Measurements from ENCODE around the gene NCOA1.
"Not testable (repeated sequence)": the region's sequence is repeated elsewhere in the genome, so short reads cannot be mapped to it uniquely, and the experiment has no call there.

NCOA1 gene

DNA sequence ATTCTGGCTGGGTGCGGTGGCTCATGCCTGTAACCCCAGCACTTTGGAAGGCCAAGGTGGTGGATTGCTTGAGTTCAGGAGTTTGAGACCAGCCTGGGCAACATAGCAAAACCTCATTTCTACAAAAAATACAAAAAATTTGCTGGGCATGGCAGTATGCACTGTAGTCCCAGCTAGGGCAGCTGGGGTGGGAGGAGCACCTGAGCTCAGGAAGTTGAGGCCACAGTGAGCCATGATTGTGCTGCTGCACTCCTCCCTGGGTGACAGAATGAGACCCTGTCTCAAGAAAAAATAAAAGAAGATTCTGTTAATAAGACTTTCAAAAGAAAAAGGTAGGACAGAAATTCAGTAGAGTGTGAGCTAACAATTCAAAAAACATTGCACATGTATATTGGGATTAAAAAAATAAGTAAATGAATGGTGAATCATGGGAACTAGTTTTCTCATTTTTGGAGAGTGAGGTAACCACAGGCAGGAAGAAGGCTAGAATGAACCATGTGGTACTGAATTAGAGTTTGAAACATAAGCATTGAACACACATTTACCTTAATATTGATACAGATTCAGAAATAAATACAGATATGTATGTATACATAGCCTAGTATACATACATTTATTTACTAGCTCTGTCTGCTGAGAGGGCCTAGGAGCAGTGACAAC is 53.5 kb downstream of the NCOA1 start:
- no peak overlapping the region for H3K4me3 ChIP-seq (replicated peaks; ENCODE audit: low read depth, low read length)

DNA sequence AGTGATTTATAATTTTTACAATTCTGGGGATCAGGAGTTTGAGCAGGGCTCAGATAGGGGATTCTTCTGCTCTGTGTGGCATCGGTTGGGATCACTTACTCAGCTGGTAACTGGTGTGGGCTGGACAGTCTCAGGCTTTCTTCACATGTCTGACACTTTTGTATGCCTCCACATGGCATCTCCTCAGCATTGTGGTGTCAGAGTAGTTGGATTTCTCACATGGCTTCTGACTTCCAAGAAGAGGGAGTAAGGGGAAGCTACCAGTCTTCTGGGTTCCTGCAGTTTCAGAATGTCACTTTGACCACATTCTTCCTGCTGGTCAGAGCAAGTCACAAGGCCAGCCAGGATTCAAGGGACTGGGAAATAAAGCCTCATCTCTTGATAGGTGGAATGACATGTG is 55.6 kb downstream of the NCOA1 start:
- H3K4me3 ChIP-seq (replicated peaks; ENCODE audit: low read depth, low read length): no peak overlapping the region
- TF ChIP-seq, protein P1, sequence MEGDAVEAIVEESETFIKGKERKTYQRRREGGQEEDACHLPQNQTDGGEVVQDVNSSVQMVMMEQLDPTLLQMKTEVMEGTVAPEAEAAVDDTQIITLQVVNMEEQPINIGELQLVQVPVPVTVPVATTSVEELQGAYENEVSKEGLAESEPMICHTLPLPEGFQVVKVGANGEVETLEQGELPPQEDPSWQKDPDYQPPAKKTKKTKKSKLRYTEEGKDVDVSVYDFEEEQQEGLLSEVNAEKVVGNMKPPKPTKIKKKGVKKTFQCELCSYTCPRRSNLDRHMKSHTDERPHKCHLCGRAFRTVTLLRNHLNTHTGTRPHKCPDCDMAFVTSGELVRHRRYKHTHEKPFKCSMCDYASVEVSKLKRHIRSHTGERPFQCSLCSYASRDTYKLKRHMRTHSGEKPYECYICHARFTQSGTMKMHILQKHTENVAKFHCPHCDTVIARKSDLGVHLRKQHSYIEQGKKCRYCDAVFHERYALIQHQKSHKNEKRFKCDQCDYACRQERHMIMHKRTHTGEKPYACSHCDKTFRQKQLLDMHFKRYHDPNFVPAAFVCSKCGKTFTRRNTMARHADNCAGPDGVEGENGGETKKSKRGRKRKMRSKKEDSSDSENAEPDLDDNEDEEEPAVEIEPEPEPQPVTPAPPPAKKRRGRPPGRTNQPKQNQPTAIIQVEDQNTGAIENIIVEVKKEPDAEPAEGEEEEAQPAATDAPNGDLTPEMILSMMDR (IDR thresholded peaks at IDR 0.05; ENCODE audit: low read length, missing control alignments): no peak
- DNase-seq (ENCODE audit: low read depth): no peak

More for the DNA sequence above, 53.5 kb downstream of the NCOA1 start:
- TF ChIP-seq, protein P1 (IDR thresholded peaks at IDR 0.05; ENCODE audit: low read length, missing control alignments): no peak
- DNase-seq (ENCODE audit: low read depth): no peak

DNA sequence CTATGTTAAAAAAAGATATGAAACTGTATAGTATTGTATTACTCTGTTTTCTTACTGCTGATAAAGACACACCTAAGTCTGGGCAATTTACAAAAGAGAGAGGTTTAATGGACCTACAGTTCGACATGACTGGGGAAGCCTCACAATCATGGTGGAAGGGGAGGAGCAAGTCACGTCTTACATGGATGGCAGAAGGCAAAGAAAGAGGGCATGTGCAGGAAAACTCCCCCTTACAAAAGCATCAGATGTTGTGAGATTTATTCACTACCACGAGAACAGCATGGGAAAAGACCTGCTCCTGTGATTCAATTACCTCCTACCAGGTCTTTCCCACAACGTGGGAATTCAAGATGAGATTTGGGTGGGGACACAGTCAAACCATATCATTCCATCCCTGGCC is 57.0 kb downstream of the NCOA1 start:
- H3K4me3 ChIP-seq (replicated peaks; ENCODE audit: low read depth, low read length): no peak overlapping the region
- TF ChIP-seq, protein P1 (IDR thresholded peaks at IDR 0.05; ENCODE audit: low read length, missing control alignments): no peak
- no peak for DNase-seq (ENCODE audit: low read depth)

DNA sequence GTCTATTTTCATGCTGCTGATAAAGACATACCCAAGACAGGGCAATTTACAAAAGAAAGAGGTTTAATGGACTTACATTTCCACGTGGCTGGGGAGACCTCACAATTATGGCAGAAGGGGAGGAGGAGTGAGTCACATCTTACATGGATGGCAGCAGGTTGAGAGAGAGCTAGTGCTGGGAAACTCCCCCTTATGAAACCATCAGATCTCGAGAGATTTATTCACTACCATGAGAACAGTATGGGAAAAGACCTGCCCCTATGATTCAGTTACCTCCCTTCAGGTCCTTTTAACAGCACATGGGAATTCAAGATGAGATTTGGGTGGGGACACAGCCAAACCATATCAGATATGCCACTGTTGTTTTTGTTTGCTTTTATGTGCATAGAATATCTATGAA is 59.2 kb downstream of the NCOA1 start:
- not testable (repeated sequence) for H3K4me3 ChIP-seq (replicated peaks; ENCODE audit: low read depth, low read length)
- peak; percentile 11 for DNase-seq (ENCODE audit: low read depth)

DNA sequence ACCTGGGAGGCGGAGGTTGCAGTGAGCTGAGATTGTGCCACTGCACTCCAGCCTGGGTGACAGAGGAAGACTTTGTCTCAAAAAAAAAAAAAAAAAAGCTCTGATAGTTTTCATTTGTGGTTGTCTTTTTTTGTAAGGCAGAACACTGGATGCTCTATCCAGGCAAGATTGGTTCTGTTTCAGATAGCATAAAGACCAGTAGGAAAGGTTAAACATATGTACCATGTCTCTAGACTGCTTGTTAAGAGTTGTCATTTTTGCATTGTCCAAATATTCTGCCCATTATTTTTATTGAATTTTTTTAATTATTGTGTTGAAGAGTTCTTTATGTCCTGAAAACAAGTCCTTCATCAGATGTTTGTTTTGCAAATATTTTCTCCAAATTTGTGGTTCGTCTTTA is 60.0 kb downstream of the NCOA1 start:
- no peak overlapping the region for H3K4me3 ChIP-seq (replicated peaks; ENCODE audit: low read depth, low read length)
- DNase-seq (ENCODE audit: low read depth): no peak
- TF ChIP-seq, protein P1 (IDR thresholded peaks at IDR 0.05; ENCODE audit: low read length, missing control alignments): no peak

DNA sequence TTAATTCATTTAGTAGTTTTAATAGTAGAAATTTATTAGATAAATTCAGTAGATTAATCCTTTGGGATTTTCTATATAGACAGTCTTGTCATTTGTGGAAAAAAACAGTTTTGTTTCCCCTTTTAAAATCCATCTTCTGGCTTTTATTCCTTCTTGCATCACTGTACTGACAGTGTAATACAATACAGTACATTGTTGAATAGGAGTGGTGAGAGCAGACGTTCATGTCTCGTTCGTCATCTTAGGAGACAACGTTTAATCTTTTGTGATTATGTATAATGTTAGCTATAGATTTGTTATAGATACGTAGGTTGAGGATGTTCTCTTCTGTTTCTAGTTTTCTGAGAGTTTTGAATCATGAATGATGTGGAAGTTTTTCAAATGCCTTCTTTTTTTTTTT is 61.8 kb downstream of the NCOA1 start:
- DNase-seq (ENCODE audit: low read depth): no peak
- TF ChIP-seq, protein P1 (IDR thresholded peaks at IDR 0.05; ENCODE audit: low read length, missing control alignments): no peak

DNA sequence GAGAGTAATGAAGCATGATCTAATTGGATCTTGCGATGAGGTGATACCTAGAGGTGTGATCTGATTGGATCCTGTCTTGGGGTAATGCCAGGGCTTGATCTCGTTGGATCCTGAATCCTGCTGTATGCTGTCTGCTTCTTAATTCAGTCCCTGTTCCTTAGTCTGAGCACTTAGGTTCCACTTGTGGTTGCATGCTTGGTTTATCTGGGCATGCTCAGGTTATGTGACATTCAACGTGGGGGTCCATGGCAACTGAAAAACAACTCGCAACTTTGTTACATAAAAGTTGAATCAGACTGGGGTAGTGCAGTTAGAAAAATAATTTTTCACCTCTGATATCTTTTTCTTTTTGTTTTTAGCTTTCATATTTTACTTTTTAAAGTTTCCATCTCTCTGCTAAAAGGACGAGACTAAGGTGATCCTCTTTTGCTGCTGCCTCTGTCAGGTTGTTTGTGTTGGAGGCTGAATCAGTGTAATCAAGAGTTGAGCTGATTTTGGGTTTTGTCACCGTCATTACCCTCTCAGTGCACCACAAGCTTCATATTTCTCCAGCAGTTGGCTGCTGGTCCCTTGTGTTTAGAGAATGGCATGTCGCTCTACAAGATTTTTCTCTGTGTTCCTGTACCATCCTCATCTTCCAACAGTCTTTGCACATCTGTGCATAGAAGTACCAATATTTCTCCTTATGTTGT is 67.9 kb downstream of the NCOA1 start:
- TF ChIP-seq, protein P1 (IDR thresholded peaks at IDR 0.05; ENCODE audit: low read length, missing control alignments): no peak
- H3K4me3 ChIP-seq (replicated peaks; ENCODE audit: low read depth, low read length): no peak overlapping the region
- DNase-seq (ENCODE audit: low read depth): no peak

More for the DNA sequence above, 61.8 kb downstream of the NCOA1 start:
- no peak overlapping the region for H3K4me3 ChIP-seq (replicated peaks; ENCODE audit: low read depth, low read length)
